Stimulated activated CD4-positive, alpha-beta T cell treated with anti-CD3 and anti-CD28 coated beads, TNF-alpha, amount 100 ng/mL, for 1 hour (primary cell): Measurements from ENCODE around the gene GTF2IRD1.
"Not testable (repeated sequence)": the region's sequence is repeated elsewhere in the genome, so short reads cannot be mapped to it uniquely, and the experiment has no call there.

Source experiments
- DNase-seq, 3 donors: peaks; one replicate each; pipeline ENCODE4 v3.0.0-alpha.2; 2020; ENCODE audit warnings: low read depth in 3 of 3, low spot score in 1 of 3

Gene GTF2IRD1

GRCh38 chr7:74511345-74511744, 57.6 kb downstream of the GTF2IRD1 start:
- DNase-seq = no peak

- no peak for DNase-seq
These were observed 59.1 kb downstream of the GTF2IRD1 start for GRCh38 chr7:74512762-74513161.

- DNase-seq = no peak
These were observed 60.5 kb downstream of the GTF2IRD1 start for GRCh38 chr7:74514131-74514591.

GRCh38 chr7:74515276-74515675, 61.6 kb downstream of the GTF2IRD1 start:
- DNase-seq = no peak

GRCh38 chr7:74516214-74516613, 62.5 kb downstream of the GTF2IRD1 start:
- no peak for DNase-seq

- DNase-seq = no peak
These were observed 64.3 kb downstream of the GTF2IRD1 start for GRCh38 chr7:74518041-74518440.

- DNase-seq = no peak
These were observed 64.9 kb downstream of the GTF2IRD1 start for GRCh38 chr7:74518654-74519053.

- no peak for DNase-seq
These were observed 65.7 kb downstream of the GTF2IRD1 start for GRCh38 chr7:74519395-74519794.

- DNase-seq = no peak
These were observed 68.1 kb downstream of the GTF2IRD1 start for GRCh38 chr7:74521855-74522254.

GRCh38 chr7:74522281-74522905, 68.7 kb downstream of the GTF2IRD1 start:
- no peak for DNase-seq

- no peak for DNase-seq
These were observed 69.3 kb downstream of the GTF2IRD1 start for GRCh38 chr7:74523015-74523414.

- no peak for DNase-seq
These were observed 71.4 kb downstream of the GTF2IRD1 start for GRCh38 chr7:74525140-74525539.

GRCh38 chr7:74525881-74526280, 72.2 kb downstream of the GTF2IRD1 start:
- DNase-seq = no peak

- no peak for DNase-seq
These were observed 73.1 kb downstream of the GTF2IRD1 start for GRCh38 chr7:74526780-74527179.

- no peak for DNase-seq
These were observed 74.1 kb downstream of the GTF2IRD1 start for GRCh38 chr7:74527842-74528241.

- DNase-seq = not testable (repeated sequence)
These were observed 75.1 kb downstream of the GTF2IRD1 start for GRCh38 chr7:74528773-74529172.

- no peak for DNase-seq
These were observed 82.2 kb downstream of the GTF2IRD1 start for GRCh38 chr7:74535951-74536356.

- DNase-seq = not testable (repeated sequence)
These were observed 88.2 kb downstream of the GTF2IRD1 start for GRCh38 chr7:74541937-74542336.

- DNase-seq = no peak
These were observed 88.9 kb downstream of the GTF2IRD1 start for GRCh38 chr7:74542558-74543117.

- DNase-seq = no peak
These were observed 91.2 kb downstream of the GTF2IRD1 start for GRCh38 chr7:74544706-74545469.

- no peak for DNase-seq
These were observed 92.2 kb downstream of the GTF2IRD1 start for GRCh38 chr7:74545921-74546320.

GRCh38 chr7:74553596-74554012, 99.9 kb downstream of the GTF2IRD1 start:
- not testable (repeated sequence) for DNase-seq
